ENCODE data around the gene FRK. TPM values are rescaled to one million over a fixed set of nuclear protein-coding genes. Genes with fewer than 3 reads are reported as not detected.
"Not testable (repeated sequence)": the region's sequence is repeated elsewhere in the genome, so short reads cannot be mapped to it uniquely, and the experiment has no call there.

Gene FRK
- total RNA-seq, 1 experiment from 2014 or later, result not detected

GRCh38 chr6:115958958-115959357 lies 101.7 kb downstream of the FRK start:
- no peaks in the 10 kb centered on the region for H3K9me2 ChIP-seq (replicated peaks; ENCODE audit: insufficient read depth, low read length)
- no peak overlapping the region for H3K4me3 ChIP-seq (ENCODE audit: low read length)
- no peak for DNase-seq

GRCh38 chr6:115954740-115955139 lies 106.0 kb downstream of the FRK start:
- DNase-seq, result no peak
- Histone ChIP-seq H4K20me1 (ENCODE audit: insufficient read depth, low read depth, low read length) (no peaks in the 10 kb centered on the region), H3K79me2 (ENCODE audit: low read length) (no peaks in the 10 kb centered on the region), H3K9ac (ENCODE audit: low read length) (no peak overlapping the region), H3K4me1 (ENCODE audit: low read length) (no peaks in the 10 kb centered on the region), H3K9me3 (ENCODE audit: low read length) (no peaks in the 10 kb centered on the region), H2AFZ (ENCODE audit: low read length) (no peak overlapping the region), H3K27ac (ENCODE audit: low read length) (no peak overlapping the region), H3K27me3 (ENCODE audit: low read length) (no peaks in the 10 kb centered on the region), H3K9me2 (replicated peaks; ENCODE audit: insufficient read depth, low read length) (no peaks in the 10 kb centered on the region), H3K4me3 (ENCODE audit: low read length) (no peak overlapping the region), H3K4me2 (ENCODE audit: low read depth, low read length, poor library complexity, severe bottlenecking) (no peak overlapping the region), H3K36me3 (ENCODE audit: insufficient read depth, low read length) (no peaks in the 10 kb centered on the region)

More at GRCh38 chr6:115958958-115959357, 101.7 kb downstream of the FRK start:
- Histone ChIP-seq H3K9me3 (ENCODE audit: low read length) (no peaks in the 10 kb centered on the region), H3K27ac (ENCODE audit: low read length) (no peak overlapping the region), H3K4me2 (ENCODE audit: low read depth, low read length, poor library complexity, severe bottlenecking) (no peak overlapping the region), H3K79me2 (ENCODE audit: low read length) (no peaks in the 10 kb centered on the region), H2AFZ (ENCODE audit: low read length) (no peak overlapping the region), H3K27me3 (ENCODE audit: low read length) (no peaks in the 10 kb centered on the region), H3K4me1 (ENCODE audit: low read length) (no peaks in the 10 kb centered on the region), H4K20me1 (ENCODE audit: insufficient read depth, low read depth, low read length) (no peaks in the 10 kb centered on the region), H3K36me3 (ENCODE audit: insufficient read depth, low read length) (no peaks in the 10 kb centered on the region), H3K9ac (ENCODE audit: low read length) (no peak overlapping the region)

- H3K4me3 ChIP-seq (ENCODE audit: low read length), result no peak overlapping the region
- H3K9me3 ChIP-seq (ENCODE audit: low read length), result no peaks in the 10 kb centered on the region
- no peak for DNase-seq
- no peak overlapping the region for H2AFZ ChIP-seq (ENCODE audit: low read length)
- H3K27me3 ChIP-seq (ENCODE audit: low read length), result no peaks in the 10 kb centered on the region
- no peaks in the 10 kb centered on the region for H3K9me2 ChIP-seq (replicated peaks; ENCODE audit: insufficient read depth, low read length)
- no peak overlapping the region for H3K27ac ChIP-seq (ENCODE audit: low read length)
- H3K79me2 ChIP-seq (ENCODE audit: low read length), result no peaks in the 10 kb centered on the region
- H4K20me1 ChIP-seq (ENCODE audit: insufficient read depth, low read depth, low read length), result no peaks in the 10 kb centered on the region
- no peaks in the 10 kb centered on the region for H3K36me3 ChIP-seq (ENCODE audit: insufficient read depth, low read length)
- H3K9ac ChIP-seq (ENCODE audit: low read length), result no peak overlapping the region
- H3K4me1 ChIP-seq (ENCODE audit: low read length), result no peaks in the 10 kb centered on the region
- no peak overlapping the region for H3K4me2 ChIP-seq (ENCODE audit: low read depth, low read length, poor library complexity, severe bottlenecking)
Measured at GRCh38 chr6:115948751-115949150, 111.9 kb downstream of the FRK start.

GRCh38 chr6:115947966-115948541 lies 112.6 kb downstream of the FRK start:
- no peak overlapping the region for H3K4me2 ChIP-seq (ENCODE audit: low read depth, low read length, poor library complexity, severe bottlenecking)

GRCh38 chr6:115945812-115946211 lies 114.9 kb downstream of the FRK start:
- H3K9me3 ChIP-seq (ENCODE audit: low read length), result no peaks in the 10 kb centered on the region
- no peak overlapping the region for H3K9ac ChIP-seq (ENCODE audit: low read length)
- DNase-seq, result no peak
- H3K9me2 ChIP-seq (replicated peaks; ENCODE audit: insufficient read depth, low read length), result no peaks in the 10 kb centered on the region; the same call in 1 of the 2 replicates
- no peaks in the 10 kb centered on the region for H3K79me2 ChIP-seq (ENCODE audit: low read length)
- no peaks in the 10 kb centered on the region for H3K27me3 ChIP-seq (ENCODE audit: low read length)
- no peak overlapping the region for H2AFZ ChIP-seq (ENCODE audit: low read length)
- H3K4me3 ChIP-seq (ENCODE audit: low read length), result no peak overlapping the region
- no peaks in the 10 kb centered on the region for H3K36me3 ChIP-seq (ENCODE audit: insufficient read depth, low read length)
- no peak overlapping the region for H3K4me2 ChIP-seq (ENCODE audit: low read depth, low read length, poor library complexity, severe bottlenecking)
- no peaks in the 10 kb centered on the region for H4K20me1 ChIP-seq (ENCODE audit: insufficient read depth, low read depth, low read length)
- no peaks in the 10 kb centered on the region for H3K4me1 ChIP-seq (ENCODE audit: low read length)
- no peak overlapping the region for H3K27ac ChIP-seq (ENCODE audit: low read length)

More at GRCh38 chr6:115947966-115948541, 112.6 kb downstream of the FRK start:
- Histone ChIP-seq H3K9me3 (ENCODE audit: low read length) (no peaks in the 10 kb centered on the region), H3K27me3 (ENCODE audit: low read length) (no peaks in the 10 kb centered on the region), H2AFZ (ENCODE audit: low read length) (no peak overlapping the region), H3K36me3 (ENCODE audit: insufficient read depth, low read length) (no peaks in the 10 kb centered on the region), H3K4me1 (ENCODE audit: low read length) (no peaks in the 10 kb centered on the region), H3K9ac (ENCODE audit: low read length) (no peak overlapping the region), H3K27ac (ENCODE audit: low read length) (no peak overlapping the region), H3K4me3 (ENCODE audit: low read length) (no peak overlapping the region), H3K79me2 (ENCODE audit: low read length) (no peaks in the 10 kb centered on the region), H3K9me2 (replicated peaks; ENCODE audit: insufficient read depth, low read length) (no peaks in the 10 kb centered on the region), H4K20me1 (ENCODE audit: insufficient read depth, low read depth, low read length) (no peaks in the 10 kb centered on the region)
- DNase-seq, result no peak

- no peak overlapping the region for H3K9ac ChIP-seq (ENCODE audit: low read length)
- H3K27ac ChIP-seq (ENCODE audit: low read length), result no peak overlapping the region
- H3K4me1 ChIP-seq (ENCODE audit: low read length), result no peaks in the 10 kb centered on the region
- no peaks in the 10 kb centered on the region for H3K9me3 ChIP-seq (ENCODE audit: low read length)
- H3K27me3 ChIP-seq (ENCODE audit: low read length), result no peaks in the 10 kb centered on the region
- no peak for DNase-seq
- H3K36me3 ChIP-seq (ENCODE audit: insufficient read depth, low read length), result no peaks in the 10 kb centered on the region
- H3K4me3 ChIP-seq (ENCODE audit: low read length), result no peak overlapping the region
- H2AFZ ChIP-seq (ENCODE audit: low read length), result no peak overlapping the region
- no peaks in the 10 kb centered on the region for H3K79me2 ChIP-seq (ENCODE audit: low read length)
- H3K4me2 ChIP-seq (ENCODE audit: low read depth, low read length, poor library complexity, severe bottlenecking), result no peak overlapping the region
- H4K20me1 ChIP-seq (ENCODE audit: insufficient read depth, low read depth, low read length), result no peaks in the 10 kb centered on the region
- no peaks in the 10 kb centered on the region; the same call in 1 of the 2 replicates for H3K9me2 ChIP-seq (replicated peaks; ENCODE audit: insufficient read depth, low read length)
Measured at GRCh38 chr6:115945306-115945705, 115.4 kb downstream of the FRK start.

GRCh38 chr6:115944829-115945228 lies 115.9 kb downstream of the FRK start:
- not testable (repeated sequence) for DNase-seq; H2AFZ ChIP-seq (ENCODE audit: low read length); H3K4me1 ChIP-seq (ENCODE audit: low read length); H3K4me3 ChIP-seq (ENCODE audit: low read length); H3K9ac ChIP-seq (ENCODE audit: low read length); H3K27me3 ChIP-seq (ENCODE audit: low read length); H3K79me2 ChIP-seq (ENCODE audit: low read length); H3K9me2 ChIP-seq (replicated peaks; ENCODE audit: insufficient read depth, low read length); H3K4me2 ChIP-seq (ENCODE audit: low read depth, low read length, poor library complexity, severe bottlenecking); H3K36me3 ChIP-seq (ENCODE audit: insufficient read depth, low read length); H3K9me3 ChIP-seq (ENCODE audit: low read length); H3K27ac ChIP-seq (ENCODE audit: low read length); H4K20me1 ChIP-seq (ENCODE audit: insufficient read depth, low read depth, low read length)

- not testable (repeated sequence) for H3K4me1 ChIP-seq (ENCODE audit: low read length); H3K9ac ChIP-seq (ENCODE audit: low read length); H3K27me3 ChIP-seq (ENCODE audit: low read length); H3K79me2 ChIP-seq (ENCODE audit: low read length); H4K20me1 ChIP-seq (ENCODE audit: insufficient read depth, low read depth, low read length); H3K36me3 ChIP-seq (ENCODE audit: insufficient read depth, low read length); DNase-seq; H3K4me3 ChIP-seq (ENCODE audit: low read length); H3K9me2 ChIP-seq (replicated peaks; ENCODE audit: insufficient read depth, low read length); H3K4me2 ChIP-seq (ENCODE audit: low read depth, low read length, poor library complexity, severe bottlenecking); H3K27ac ChIP-seq (ENCODE audit: low read length); H3K9me3 ChIP-seq (ENCODE audit: low read length); H2AFZ ChIP-seq (ENCODE audit: low read length)
Measured at GRCh38 chr6:115937502-115937901, 123.2 kb downstream of the FRK start.

GRCh38 chr6:115935361-115935760 lies 125.3 kb downstream of the FRK start:
- Histone ChIP-seq H3K9me3 (ENCODE audit: low read length) (no peaks in the 10 kb centered on the region), H3K27ac (ENCODE audit: low read length) (no peak overlapping the region), H2AFZ (ENCODE audit: low read length) (no peak overlapping the region), H3K79me2 (ENCODE audit: low read length) (no peaks in the 10 kb centered on the region), H4K20me1 (ENCODE audit: insufficient read depth, low read depth, low read length) (no peaks in the 10 kb centered on the region), H3K9ac (ENCODE audit: low read length) (no peak overlapping the region), H3K9me2 (replicated peaks; ENCODE audit: insufficient read depth, low read length) (no peaks in the 10 kb centered on the region), H3K4me3 (ENCODE audit: low read length) (no peak overlapping the region), H3K4me1 (ENCODE audit: low read length) (no peaks in the 10 kb centered on the region), H3K4me2 (ENCODE audit: low read depth, low read length, poor library complexity, severe bottlenecking) (no peak overlapping the region), H3K36me3 (ENCODE audit: insufficient read depth, low read length) (no peaks in the 10 kb centered on the region), H3K27me3 (ENCODE audit: low read length) (no peaks in the 10 kb centered on the region)
- no peak for DNase-seq
